H1 (cell line): ENCODE data around the gene RABIF.

Experiments used
- JUND ChIP-seq: IDR thresholded peaks from 2 replicates; pipeline ENCODE4 v1.6.1; 2011; ENCODE audit warnings: mild to moderate bottlenecking, improper control_type of control experiment, low read length
- NRF1 ChIP-seq: IDR thresholded peaks from 2 replicates; pipeline ENCODE4 v1.6.1; 2011; ENCODE audit warnings: mild to moderate bottlenecking, low read depth, low read length, improper control_type of control experiment

DNA sequence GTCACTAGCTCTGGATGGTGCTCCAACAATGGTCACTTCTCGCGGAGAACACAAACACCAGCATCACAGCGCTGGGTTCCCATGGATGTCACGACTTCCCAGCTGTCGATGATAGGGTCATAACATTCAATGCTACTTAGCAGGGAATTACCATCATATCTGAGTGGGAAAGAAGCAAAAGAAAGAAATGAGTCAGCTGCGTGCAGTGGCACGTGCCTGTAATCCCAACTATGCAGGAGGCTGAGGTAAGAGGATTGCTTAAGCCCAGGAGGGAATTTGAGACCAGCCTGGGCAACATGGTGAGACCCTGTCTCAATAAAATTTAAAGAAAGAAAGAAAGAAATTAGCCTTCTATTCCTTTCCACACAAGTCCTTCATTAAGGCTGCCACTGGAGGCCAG is 3.6 kb upstream of the RABIF start:
- TF ChIP-seq NRF1 = no peak
- TF ChIP-seq JUND = no peak
